Stimulated activated CD4-positive, alpha-beta T cell treated with anti-CD3 and anti-CD28 coated beads, TNF-alpha, amount 100 ng/mL, for 24 hours (primary cell): ENCODE measurements around the gene CACNA1A.
"Not testable (repeated sequence)": the region's sequence is repeated elsewhere in the genome, so short reads cannot be mapped to it uniquely, and the experiment has no call there.

ENCODE experiments used
- DNase-seq, 3 experiments: peaks; one replicate each; pipeline ENCODE4 v3.0.0-alpha.2; 2020; ENCODE audit warnings: low read depth in 3 of 3

The CACNA1A gene

DNA sequence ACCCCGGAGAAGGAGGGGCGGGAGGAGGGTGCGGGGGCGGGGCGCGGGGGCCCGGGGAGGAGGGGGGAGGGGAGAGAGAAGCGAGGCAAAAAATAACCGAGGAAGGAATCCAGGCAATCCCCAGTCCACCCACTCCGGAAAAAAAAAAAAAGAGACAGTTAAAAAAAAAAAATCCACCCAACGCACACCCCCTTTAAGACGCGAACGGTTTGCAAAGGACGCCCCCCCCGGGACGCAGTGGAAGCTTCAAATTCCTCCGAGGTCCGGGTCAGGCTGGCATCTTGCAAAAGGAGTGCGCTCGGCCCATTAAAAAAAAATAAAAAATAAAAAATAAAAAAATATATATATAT, at the start of gene CACNA1A:
Gene CACNA1A, minus strand, starts transcription at position 9 of the 350 bp plus-strand sequence. CDS start 255 bp downstream, outside the sequence.
- DNase-seq: no peak

DNA sequence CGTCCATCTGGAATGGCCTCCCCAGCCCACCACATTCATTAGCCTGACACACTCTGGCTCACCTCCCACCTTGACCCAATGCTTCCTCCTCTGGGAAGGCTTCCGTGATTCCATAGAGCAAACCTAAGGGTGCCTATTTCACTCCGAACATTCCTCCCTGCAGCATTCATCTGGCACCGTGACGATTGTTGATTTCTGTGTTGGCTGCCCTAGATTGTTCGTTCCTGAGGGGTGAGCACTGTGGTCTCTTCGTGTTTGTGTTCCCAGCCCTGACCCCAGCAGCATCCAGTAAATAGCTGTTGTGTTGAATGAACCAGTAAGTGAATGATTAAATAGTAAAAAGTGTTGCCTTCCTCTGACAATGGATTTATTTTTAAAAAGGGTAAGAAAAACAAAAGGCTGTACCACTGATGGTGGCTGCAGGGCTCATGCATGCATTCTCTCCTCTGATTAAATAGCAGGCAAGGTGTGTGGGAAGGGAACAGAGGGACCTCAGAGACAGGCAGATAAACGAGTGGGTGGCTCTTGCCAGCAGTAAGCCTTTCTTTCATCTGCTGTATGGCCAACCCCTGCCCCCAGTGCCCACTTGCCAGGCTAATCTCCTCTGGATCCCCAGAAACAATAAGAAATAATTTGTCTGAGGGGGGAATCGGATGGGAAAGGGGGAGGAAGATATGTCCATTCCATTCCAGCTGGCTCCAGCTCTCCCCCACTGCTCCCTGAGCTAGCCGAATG, 48.4 kb upstream of the CACNA1A start:
- no peak for DNase-seq

DNA sequence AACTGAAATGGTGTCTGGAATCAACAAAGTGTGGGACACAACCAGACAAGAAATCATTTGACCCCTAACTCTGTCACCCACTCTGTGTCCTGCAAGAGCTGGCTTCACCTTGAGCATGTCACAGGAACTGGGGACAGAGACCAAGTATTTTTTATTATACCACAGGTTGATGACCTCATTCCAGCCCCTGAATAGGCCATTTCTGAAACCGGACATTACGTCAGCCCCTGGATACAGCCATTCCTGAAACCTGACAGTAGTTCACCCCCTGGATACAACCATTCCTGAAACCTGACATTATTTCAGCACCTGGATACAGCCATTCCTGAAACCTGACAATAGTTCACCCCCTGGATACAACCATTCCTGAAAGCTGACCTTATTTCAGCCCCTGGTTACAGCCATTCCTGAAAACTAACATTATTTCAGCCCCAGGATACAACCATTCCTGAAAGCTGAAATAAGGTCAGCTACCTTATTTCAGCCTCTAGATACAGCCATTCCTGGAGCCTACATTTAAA, 47.7 kb upstream of the CACNA1A start:
- DNase-seq: no peak

DNA sequence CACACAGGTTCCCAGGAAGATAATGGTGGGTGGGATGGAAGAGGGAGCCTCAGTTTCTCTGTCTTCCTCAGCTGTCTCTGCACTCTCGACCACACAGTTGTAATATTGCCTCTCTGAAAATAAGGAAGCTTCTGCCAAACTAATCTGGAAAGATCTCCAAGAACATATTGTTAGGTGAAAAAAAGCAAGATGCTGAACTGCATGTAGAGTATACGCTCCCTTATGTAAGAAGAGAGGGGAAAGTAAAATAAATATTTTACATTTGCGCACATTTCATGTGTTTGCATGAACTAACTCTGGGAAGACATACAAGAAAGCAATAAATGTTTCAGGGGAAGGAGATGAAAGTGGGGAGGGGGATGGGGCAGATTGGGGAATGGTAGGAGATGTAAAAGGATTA, 41.9 kb upstream of the CACNA1A start:
- no peak for DNase-seq

DNA sequence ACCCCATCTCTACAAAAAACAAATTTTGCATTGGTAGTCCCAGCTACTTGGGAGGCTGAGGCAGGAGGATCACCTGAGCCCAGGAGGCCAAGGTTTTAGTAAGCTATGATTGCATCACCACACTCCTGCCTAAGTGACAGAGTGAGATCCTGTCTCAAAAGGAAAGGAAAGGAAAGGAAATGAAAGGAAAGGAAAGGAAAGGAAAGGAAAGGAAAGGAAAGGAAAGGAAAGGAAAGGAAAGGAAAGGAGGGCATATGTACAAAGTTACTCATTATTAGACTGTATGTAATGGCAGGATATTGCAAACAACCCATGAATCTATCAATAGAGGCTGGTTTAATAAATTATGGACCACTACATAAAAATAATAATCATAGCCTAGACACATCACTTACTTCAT, 40.8 kb upstream of the CACNA1A start:
- DNase-seq: no peak

DNA sequence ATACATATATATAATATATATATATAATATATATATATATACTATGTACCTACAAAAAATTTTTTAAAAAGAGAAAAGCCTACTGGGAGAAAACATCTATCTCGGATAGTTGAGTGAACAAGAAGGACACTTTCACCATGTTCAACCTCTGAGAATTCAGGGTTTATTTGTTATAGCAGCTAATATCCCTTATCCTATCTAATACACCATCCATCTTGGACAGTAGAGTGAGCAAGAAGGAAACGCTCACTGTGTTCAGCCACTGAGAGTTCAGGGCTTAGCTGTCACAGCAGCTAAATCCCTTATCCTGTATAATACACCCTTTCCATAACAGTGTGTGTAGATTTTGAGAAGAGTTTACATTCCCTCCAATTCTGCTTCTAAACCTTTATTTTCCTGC, 38.1 kb upstream of the CACNA1A start:
- DNase-seq: no peak

DNA sequence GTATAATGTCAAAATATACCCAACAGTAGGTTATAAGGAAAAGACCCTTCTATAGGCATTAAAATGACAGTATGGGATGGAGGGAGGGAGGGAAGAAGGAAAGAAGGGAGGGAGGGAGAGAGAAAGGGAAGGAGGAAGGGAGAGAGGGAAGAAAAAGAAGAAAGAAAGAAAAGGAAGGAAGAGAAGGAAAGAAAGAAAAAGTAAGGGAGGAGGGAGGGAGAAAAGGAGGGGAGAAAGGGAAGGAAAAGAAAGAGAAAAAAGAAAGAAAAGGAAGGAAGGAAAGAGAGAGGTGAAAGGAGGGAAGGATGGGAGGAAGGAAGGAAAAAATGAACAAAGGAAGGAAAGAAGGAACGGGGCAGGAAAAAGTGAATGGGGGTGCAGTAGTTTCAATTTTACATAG, 35.3 kb upstream of the CACNA1A start:
- DNase-seq: no peak

DNA sequence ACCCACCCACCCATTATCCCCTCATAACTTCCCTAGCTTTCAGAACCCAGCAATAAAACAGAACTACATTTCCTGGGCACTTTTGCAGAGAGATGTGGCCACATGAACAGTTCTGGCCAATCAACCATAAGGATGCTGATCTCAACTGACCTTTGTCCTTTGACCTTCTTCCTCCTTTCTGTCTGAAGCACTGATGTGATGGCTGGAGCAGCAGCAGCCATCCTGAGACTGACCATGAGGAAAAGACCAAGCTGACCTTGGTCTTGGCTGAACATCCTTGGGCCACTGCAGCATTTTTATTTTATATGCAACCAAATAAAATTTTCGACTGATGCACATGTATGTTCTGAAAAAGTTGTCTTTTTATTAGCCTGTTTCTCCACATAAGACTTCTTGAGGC, 33.1 kb upstream of the CACNA1A start:
- DNase-seq: no peak

DNA sequence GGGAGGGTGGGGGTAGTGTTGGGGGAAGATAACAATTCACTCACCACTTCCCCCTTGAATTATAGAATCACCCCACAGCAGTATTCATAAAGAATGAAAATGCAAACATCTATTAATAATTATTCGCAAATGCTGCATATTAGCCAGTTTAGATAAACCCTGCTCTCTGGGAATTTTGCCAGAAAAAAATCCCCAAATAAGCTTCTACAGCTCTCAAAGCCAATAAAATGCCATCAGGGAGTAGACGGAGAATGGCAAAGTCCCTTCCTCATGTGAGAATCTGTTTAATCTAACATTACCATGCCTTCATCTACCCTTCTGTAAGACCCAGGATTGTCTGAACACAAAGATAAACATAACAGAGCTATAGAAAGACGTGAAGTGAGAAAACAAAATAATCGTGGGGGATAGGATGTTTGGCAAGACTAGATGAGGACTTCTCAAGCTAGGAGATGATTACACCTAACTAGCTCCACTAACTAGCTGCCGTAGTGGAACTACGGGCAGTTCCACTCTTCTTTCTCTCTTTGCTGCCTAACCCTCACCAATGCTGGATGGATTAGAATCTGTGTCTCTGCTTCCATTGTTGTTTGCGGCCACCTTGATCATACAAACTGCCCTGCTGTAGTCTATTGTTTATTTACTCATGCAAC, 32.4 kb upstream of the CACNA1A start:
- DNase-seq: no peak

DNA sequence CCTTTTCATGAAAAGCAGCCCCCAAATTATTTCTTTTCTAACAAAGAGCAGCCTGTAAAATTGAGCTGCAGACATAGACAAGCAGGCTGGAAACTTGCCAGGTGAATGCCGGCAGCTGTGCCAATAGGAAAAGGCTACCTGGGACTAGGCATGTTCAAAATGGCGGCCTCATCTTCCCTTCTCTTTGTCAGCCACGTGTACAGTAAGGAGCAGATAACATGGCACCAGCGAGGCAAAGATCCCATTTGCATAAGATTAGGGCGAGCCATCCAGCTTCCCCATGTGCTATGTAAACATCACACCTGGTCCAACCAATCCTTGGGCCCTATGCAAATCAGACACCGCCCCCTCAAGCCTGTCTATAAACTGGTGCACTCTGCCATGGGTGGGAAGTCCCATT, 31.2 kb upstream of the CACNA1A start:
- no peak for DNase-seq

DNA sequence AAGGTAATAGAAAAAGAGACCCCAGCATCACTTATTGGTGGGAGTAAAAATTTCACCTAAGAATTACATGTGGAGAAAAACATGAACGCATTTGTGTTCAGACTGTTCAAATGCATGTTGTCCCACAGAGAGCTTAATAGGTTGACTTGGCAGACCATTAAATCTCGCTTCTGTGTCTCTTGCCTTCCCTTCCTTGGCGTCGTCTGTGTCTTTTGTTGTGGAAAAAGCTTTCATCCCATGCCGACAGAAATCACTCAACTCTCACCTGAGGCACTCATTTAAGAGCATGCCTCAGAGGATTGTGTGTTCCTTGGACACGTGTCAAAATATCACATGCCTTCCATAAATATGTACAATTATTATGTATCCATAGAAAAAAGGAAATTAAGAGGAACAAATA, 24.4 kb upstream of the CACNA1A start:
- no peak for DNase-seq

DNA sequence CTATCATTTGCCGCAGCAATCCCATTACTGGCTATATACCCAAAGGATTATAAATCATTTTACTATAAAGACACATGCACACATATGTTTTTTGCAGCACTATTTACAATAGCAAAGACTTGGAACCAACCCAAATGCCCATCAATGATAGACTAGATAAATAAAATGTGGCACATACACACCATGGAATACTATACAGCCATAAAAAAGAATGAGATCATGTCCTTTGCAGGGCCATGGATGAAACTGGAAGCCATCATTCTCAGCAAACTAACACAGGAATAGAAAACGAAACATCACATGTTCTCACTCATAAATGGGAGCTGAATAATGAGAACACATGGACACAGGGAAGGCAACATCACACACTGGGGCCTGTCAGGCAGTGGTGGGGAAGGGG, 23.4 kb upstream of the CACNA1A start:
- not testable (repeated sequence) for DNase-seq

DNA sequence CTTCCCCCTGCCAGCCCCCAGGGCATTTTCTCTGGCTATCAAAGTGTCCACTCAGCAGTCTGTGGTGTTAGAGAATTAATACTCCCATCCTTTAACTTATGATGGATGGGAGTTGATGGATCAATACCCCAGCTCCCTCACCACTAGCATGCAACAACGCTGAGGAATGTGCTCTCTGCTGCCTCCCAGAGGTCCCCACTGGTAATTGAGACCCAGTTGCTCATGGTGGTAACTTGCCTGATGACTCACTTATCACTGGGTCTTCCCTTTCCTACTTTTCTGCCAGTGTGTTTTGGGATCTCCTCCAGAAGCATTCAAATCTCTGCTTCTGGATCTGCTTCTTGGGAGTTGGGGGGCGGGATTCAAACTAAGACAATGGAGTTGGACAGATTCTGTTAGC, 20.3 kb upstream of the CACNA1A start:
- DNase-seq: peak in 1 of 3 experiments; percentile 23

DNA sequence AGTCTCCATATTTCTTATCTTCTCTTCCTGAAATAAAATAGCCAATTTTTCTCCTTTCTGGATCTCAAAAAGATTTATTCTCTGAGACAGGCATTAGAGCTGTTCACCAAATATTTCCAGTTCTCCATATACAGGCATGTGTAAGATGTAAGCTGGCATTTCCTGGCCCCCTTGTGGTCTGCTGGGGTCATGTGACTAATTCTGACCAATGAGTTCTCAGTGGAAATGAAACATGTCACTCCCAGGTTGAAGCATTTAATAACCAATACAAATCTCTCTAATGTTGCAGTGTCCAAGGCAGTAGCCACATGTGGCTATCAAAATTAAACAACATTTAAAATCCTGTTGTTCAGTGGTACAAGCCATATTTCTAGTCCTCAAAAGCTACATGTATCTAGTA, 14.8 kb upstream of the CACNA1A start:
- DNase-seq: no peak

DNA sequence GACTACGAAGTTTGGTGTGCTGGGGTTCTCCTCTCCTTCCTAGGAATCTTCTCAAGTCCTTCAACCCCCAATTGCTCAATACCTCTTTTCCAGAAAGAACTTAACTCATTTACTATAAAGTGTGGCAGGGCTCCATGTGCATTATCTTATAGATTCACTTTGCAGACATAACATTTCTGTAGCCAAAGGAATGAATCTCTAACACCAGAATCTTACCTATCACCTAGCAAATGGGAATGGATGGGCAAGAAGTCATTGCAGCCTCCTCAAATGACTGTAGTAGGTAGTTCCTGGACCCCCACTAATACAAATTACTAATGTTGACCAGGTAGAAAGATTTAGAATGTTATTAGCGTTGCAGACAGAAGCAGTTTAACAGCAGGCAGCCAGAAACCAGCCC, 5.7 kb upstream of the CACNA1A start:
- no peak for DNase-seq

DNA sequence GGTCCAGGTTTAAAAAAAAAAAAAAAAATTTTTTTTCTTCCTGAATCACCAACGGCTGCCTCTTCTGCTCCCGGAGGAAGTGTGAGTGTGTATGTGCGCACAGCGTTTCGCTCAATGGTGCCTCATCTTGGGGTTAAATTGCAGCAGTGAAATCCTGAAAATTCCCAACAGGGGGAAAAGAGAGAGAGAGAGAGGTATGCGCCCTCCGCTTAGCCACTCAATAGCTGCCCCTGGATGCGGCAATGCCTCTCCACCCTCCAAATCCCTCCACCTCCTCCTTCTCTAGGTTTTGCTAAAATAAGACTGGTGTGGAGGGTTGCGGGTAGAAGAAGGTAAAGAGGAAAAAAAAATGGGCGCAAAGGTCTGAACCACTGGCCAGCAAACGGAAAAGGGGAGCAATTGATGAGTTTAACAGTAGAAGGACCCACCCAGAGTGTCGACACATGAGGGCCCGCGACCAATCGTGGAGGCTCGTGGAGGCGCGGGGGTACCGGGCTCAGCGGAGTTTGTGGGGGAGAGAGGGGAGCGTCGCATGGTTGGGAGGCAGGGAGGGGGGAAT, 853 bp upstream of the CACNA1A start:
- no peak for DNase-seq

DNA sequence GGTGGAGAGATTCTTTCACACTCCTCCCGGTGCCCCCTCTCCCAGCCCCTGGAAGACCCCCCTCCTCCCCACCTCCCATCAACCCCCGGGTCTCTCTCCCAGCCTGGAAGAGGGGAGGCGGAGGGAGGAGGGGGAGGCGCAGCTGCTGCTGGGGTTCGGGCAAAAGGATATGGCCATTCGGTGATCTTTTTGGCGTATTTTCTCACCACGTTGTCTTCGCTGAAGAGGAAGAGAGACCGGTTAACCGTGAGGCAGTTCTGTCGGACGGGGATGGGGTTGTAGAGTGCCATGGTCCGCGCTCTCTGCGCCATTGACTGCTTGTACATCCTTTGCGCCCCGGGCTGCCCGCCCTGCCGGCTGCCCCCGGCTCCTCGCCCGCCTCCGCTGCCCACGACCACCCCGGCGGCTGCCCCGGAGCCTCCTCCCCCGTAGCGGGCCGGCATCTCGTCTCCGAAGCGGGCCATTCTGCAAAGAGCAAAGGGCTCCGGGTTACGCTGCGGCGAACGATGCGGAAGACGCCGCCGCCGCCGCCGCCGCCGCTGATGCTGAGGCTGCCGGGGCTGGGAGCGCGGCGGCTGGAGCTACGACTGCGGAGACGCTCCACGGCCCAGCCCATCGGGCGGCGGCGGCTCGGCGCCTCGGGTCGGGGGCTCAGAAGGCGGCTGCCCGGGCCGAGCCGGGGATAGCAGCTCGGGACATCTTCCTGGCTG, 363 bp downstream of the CACNA1A start:
- DNase-seq: peak in 1 of 3 experiments; percentile 21

DNA sequence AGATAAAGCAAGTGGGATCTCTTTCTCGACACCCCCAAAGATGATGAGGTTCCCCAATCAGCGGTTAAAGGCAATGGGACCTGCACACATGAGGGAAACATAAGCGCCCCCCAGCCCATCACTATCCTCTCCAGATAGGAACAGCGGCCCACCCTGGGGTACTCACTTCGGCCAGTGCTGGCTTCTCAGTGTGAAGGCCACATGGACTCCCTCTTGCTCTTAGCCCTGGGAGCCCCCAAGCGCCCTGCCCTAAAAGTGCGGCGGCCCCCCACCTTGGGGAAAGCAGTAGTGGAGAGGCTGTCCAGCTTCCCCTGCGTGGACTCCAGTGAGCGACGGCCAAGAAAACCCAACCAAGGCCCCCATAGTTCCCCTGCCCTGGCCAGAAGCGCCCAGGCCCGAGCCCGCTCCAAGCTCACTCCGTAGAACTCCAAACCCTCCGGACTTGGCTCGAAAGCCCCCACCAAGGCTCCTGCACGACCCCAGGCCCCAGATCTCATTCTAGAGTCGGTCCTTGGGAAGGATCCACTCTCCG, 1.0 kb downstream of the CACNA1A start:
- no peak for DNase-seq

DNA sequence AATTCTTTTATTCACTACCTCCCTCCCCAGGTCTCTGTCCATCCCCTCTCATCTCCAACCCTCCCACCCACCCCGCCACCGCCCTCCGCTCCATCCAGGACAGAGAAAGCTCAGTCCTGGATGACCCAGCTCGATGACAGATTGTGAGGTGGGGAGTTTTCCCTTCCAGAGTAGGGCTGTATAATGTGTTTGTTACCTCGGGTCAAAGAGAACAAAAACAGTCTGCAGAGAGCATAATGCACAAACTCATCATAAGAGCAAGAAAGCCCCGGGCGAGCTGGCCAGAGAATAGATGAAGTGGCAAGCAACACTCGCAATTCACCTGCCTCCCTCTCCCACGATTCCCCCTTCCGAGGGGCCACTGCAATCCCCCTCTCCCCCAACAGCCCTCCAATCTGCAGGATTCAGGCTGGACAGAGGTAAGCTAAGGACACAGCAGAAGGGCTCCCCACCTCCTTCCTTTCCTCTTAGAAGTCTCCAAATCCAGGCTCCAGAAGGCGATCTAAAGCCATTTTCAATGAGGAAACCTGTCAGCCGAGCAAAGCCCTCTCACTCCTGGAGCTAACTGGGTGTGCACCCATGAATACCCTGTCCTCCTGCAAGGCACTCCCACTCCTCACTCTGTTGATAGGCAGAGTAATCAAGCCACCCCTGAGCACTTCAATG, 2.6 kb downstream of the CACNA1A start:
- no peak for DNase-seq

DNA sequence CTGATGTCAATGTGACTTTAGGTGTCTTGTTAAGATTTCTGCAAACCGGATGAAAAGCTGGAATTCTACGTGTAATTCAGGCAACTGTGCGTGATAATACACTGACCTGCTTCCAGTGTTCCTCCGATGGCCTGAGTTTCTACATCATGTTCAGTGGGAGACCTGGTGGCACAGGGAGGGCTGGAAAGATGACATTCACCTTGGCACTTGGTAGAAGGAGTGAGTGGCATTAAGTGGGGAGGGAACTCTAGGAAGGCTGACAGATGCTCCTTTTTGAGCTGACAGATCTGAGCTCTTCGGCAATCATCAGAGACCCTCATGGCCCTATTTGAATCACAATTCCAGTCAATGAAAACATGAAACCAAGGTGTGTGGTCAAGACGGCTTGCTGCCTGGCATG, 4.0 kb downstream of the CACNA1A start:
- no peak for DNase-seq

DNA sequence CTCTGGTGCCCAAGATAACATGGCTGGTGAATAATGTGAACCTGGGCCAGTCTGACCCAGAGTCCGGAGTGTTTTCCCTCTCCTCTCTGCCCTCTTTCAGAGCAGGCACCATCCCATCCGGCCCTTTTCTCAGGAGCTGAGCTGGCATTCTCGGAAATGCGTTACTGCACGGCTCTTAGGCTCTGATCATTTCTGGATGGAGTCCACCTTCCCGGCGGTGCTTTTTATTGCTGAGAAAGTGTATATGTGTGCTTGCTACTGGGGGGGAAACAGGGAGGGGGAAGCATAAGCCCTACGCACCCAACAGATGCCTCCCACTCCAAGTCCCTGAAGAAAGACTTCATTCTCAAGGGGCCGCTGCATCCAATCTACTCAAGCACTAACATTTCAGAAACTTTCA, 6.6 kb downstream of the CACNA1A start:
- no peak for DNase-seq
